HCT116 (cell line): ENCODE measurements around the gene PISD.

Experiments
- ATF3 ChIP-seq: IDR thresholded peaks from 2 replicates; pipeline ENCODE4 v1.6.1; 2012
- CTCF ChIP-seq, 3 experiments: fragments of 200-600 bp in 1 of 3; sonication (generic) in 1 of 3; IDR thresholded peaks in 2 of 3; conservative IDR thresholded peaks in 1 of 3; 2 replicates each; pipeline ENCODE4 v1.5.1; 2012 to 2017; ENCODE audit warnings: low read depth in 2 of 3, low read length in 2 of 3, antibody characterized with exemption in 1 of 3, borderline replicate concordance in 1 of 3, control low read depth in 1 of 3, mild to moderate bottlenecking in 1 of 3, mixed read lengths in 1 of 3, mixed run types in 1 of 3, moderate library complexity in 1 of 3; ENCODE audit not compliant: insufficient read depth in 1 of 3
- EZH2 ChIP-seq: fragments of 200-600 bp; sonication (generic); IDR thresholded peaks from 2 replicates; pipeline ENCODE4 v1.6.1; 2017; ENCODE audit warnings: antibody characterized with exemption, mixed run types
- EZH2phosphoT487 ChIP-seq: fragments of 200-600 bp; IDR thresholded peaks from 2 replicates; pipeline ENCODE4 v1.6.1; 2018; ENCODE audit warnings: antibody characterized with exemption, borderline replicate concordance
- POLR2A ChIP-seq: IDR thresholded peaks from 2 replicates; pipeline ENCODE4 v1.7.0; 2011; ENCODE audit warnings: borderline replicate concordance; ENCODE audit not compliant: insufficient read depth, insufficient read length; ENCODE audit errors: extremely low read depth
- POLR2AphosphoS5 ChIP-seq: IDR thresholded peaks from 2 replicates; pipeline ENCODE4 v1.6.1; 2011; ENCODE audit warnings: mild to moderate bottlenecking, low read depth, low read length, moderate library complexity
- REST ChIP-seq: IDR thresholded peaks from 2 replicates; pipeline ENCODE4 v1.6.1; 2012; ENCODE audit warnings: low read depth

- TF ChIP-seq CTCF (IDR thresholded peaks at IDR 0.05 in 2 of 3, conservative IDR thresholded peaks at IDR 0.05 in 1 of 3; ENCODE audit: borderline replicate concordance in 1 of 3, insufficient read depth in 1 of 3, low read depth in 2 of 3, low read length in 2 of 3) (no peak), EZH2phosphoT487 (no peak), POLR2A (no peak), ATF3 (no peak), EZH2 (no peak), REST (no peak), POLR2AphosphoS5 (no peak)
Observed at GRCh38 chr22:31683181-31684105, 21.4 kb upstream of the PISD start.
